ENCODE measurements around the gene EPG5. TPM values are rescaled to one million over a fixed set of nuclear protein-coding genes. Genes with fewer than 3 reads are reported as not detected.

The EPG5 gene
- total and polyA plus RNA-seq, 10 of the 15 experiments (the other 5 are each of a cell fraction or from before 2014, with no cell fraction given): 1.9 to 27.7 (median 9.0) TPM

GRCh38 chr18:45850021-45850420, 117.1 kb downstream of the EPG5 start (continued):
- TF ChIP-seq ZNF687 (IDR thresholded peaks at IDR 0.05) (peak; percentile 53; the same call in 1 of the 2 replicates), ATF7 (IDR thresholded peaks at IDR 0.05; ENCODE audit: low read depth) (no peak), KDM1A (IDR thresholded peaks at IDR 0.05; ENCODE audit: borderline replicate concordance) (no peak), RELA (IDR thresholded peaks at IDR 0.05; ENCODE audit: borderline replicate concordance, partially characterized antibody) (no peak), RUNX3 (IDR thresholded peaks at IDR 0.05; ENCODE audit: low read length) (0 out of 2 replicates have a peak, but pooled peaks have one; percentile 17), FOXK2 (IDR thresholded peaks at IDR 0.05) (no peak)

- Histone ChIP-seq H3K79me2 (ENCODE audit: control insufficient read depth, insufficient read depth, low read length) (no peaks in the 10 kb centered on the region), H3K27me3 (replicated peaks in 1 of 2; ENCODE audit: control insufficient read depth in 2 of 2, insufficient read depth in 2 of 2, low read length in 1 of 2) (no peaks in the 10 kb centered on the region), H3K9ac (ENCODE audit: control insufficient read depth, insufficient read depth, low read length) (no peak overlapping the region), H3K4me3 (no peak overlapping the region), H3K4me1 (ENCODE audit: control insufficient read depth, insufficient read depth, low read length) (peaks cover 9% of the 10 kb centered on the region; the same call in 1 of the 2 replicates), H4K20me1 (ENCODE audit: control insufficient read depth, insufficient read depth) (no peaks in the 10 kb centered on the region), H3K9me3 (replicated peaks; ENCODE audit: control insufficient read depth, insufficient read depth, low read length) (no peaks in the 10 kb centered on the region), H3K36me3 (ENCODE audit: control insufficient read depth in 2 of 2, insufficient read depth in 2 of 2, low read length in 1 of 2) (peaks cover 0 to 5% of the 10 kb centered on the region in 2 experiments; a peak in 3 of 4 replicates), H3K27ac (ENCODE audit: control insufficient read depth, insufficient read depth) (no peak overlapping the region), H3K4me2 (ENCODE audit: control insufficient read depth, insufficient read depth) (no peak overlapping the region), H2AFZ (ENCODE audit: control insufficient read depth, low read depth, low read length) (no peak overlapping the region)
- POLR2A ChIA-PET: no interaction called here
- CTCF ChIA-PET: interaction anchor here (0.6 to 2.7 kb wide), 9 partner anchors 10 to 224 kb away, joined by 3 to 11 read pairs (median 5); no protein-coding TSS in a partner anchor
- 72% methylated on average over 7 of the region's 7 CpGs for WGBS (ENCODE audit: insufficient coverage, insufficient replicate concordance, low lambda C conversion rate, missing lambda C conversion rate)
- BruUV-seq (replicated peaks): no TSS peak
- DNase-seq (ENCODE audit: low read depth, low spot score) (peak; percentile 45), FAIRE-seq (no peak), ATAC-seq (peak; percentile 69)
- SMC1A ChIA-PET (ENCODE audit: uncharacterized antibody, unreplicated experiment): interaction anchor here (0.8 to 2.3 kb wide), 3 partner anchors 29 to 161 kb away, joined by 3 to 8 read pairs (median 5); no protein-coding TSS in a partner anchor
- intact Hi-C loops (cut with micrococcal nuclease; ENCODE audit: unreplicated experiment) (no loop called here), in situ Hi-C loops (cut with MboI) (no loop called here)
- RAD21 ChIA-PET (ENCODE audit: unreplicated experiment): no interaction called here
- TF ChIP-seq MLLT1 (IDR thresholded peaks at IDR 0.05) (no peak), POU2F2 (IDR thresholded peaks at IDR 0.05; ENCODE audit: borderline replicate concordance, low read depth, low read length) (0 out of 3 replicates have a peak, but pooled peaks have one; percentile 27), HCFC1 (IDR thresholded peaks at IDR 0.05; ENCODE audit: low read length) (no peak), NR2F1 (conservative IDR thresholded peaks at IDR 0.05) (no peak), MYC (IDR thresholded peaks at IDR 0.05; ENCODE audit: insufficient read depth, insufficient read length, insufficient replicate concordance, low read length, severe bottlenecking) (no peak), MTA2 (IDR thresholded peaks at IDR 0.05; ENCODE audit: low read depth) (no peak), ZNF622 (IDR thresholded peaks at IDR 0.05) (no peak), BRCA1 (IDR thresholded peaks at IDR 0.05; ENCODE audit: low read depth, low read length) (no peak), IKZF1 (conservative IDR thresholded peaks at IDR 0.05) (peak; percentile 20; the same call in 1 of the 2 replicates), MAX (IDR thresholded peaks at IDR 0.05; ENCODE audit: low read depth, low read length) (no peak), PBX3 (IDR thresholded peaks at IDR 0.05; ENCODE audit: insufficient replicate concordance, low read depth, low read length) (no peak), SMARCA5 (IDR thresholded peaks at IDR 0.05) (no peak)
Measured at GRCh38 chr18:45849529-45849928, 117.6 kb downstream of the EPG5 start.
